Prostate gland (tissue), 1 donor: ENCODE results near the gene C1QL2.

Experiments used
- POLR2A ChIP-seq: fragments of 450-650 bp; IDR thresholded peaks from one replicate; pipeline ENCODE4 v1.6.1; 2016; ENCODE audit warnings: antibody characterized with exemption, mild to moderate bottlenecking
- POLR2AphosphoS5 ChIP-seq: sonication (generic); formaldehyde crosslinking; IDR thresholded peaks from one replicate; pipeline ENCODE4 v1.6.1; 2017; ENCODE audit warnings: antibody characterized with exemption

- TF ChIP-seq POLR2A (no peak), POLR2AphosphoS5 (no peak)
Observed at GRCh38 chr2:119179202-119179601, 20.7 kb upstream of the C1QL2 start.
